Body of pancreas (tissue), 4 donors: ENCODE results near the gene EPDR1.

ENCODE experiments used
- POLR2A ChIP-seq, 3 donors: fragments of 450-650 bp; IDR thresholded peaks; one replicate each; pipeline ENCODE4 v1.6.1; 2016; ENCODE audit warnings: antibody characterized with exemption in 3 of 3, mild to moderate bottlenecking in 2 of 3
- TF ChIP-seq, protein P1 (sequence below), 7 experiments: fragments of 450-650 bp in 4 of 7; fragments of 200-600 bp in 3 of 7; sonication (generic) in 3 of 7; IDR thresholded peaks; one replicate each; pipeline ENCODE4 v1.5.1; 2016 to 2019; ENCODE audit warnings: antibody characterized with exemption in 7 of 7

- TF ChIP-seq, protein P1, sequence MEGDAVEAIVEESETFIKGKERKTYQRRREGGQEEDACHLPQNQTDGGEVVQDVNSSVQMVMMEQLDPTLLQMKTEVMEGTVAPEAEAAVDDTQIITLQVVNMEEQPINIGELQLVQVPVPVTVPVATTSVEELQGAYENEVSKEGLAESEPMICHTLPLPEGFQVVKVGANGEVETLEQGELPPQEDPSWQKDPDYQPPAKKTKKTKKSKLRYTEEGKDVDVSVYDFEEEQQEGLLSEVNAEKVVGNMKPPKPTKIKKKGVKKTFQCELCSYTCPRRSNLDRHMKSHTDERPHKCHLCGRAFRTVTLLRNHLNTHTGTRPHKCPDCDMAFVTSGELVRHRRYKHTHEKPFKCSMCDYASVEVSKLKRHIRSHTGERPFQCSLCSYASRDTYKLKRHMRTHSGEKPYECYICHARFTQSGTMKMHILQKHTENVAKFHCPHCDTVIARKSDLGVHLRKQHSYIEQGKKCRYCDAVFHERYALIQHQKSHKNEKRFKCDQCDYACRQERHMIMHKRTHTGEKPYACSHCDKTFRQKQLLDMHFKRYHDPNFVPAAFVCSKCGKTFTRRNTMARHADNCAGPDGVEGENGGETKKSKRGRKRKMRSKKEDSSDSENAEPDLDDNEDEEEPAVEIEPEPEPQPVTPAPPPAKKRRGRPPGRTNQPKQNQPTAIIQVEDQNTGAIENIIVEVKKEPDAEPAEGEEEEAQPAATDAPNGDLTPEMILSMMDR (IDR thresholded peaks at IDR 0.05), result no peak
- no peak for TF ChIP-seq POLR2A (IDR thresholded peaks at IDR 0.05)
These were observed 53.5 kb downstream of the EPDR1 start for GRCh38 chr7:37973915-37974314.
